Calu3 (cell line): ENCODE results near the gene SYNE1. TPM values are rescaled to one million over a fixed set of nuclear protein-coding genes. Genes with fewer than 3 reads are reported as not detected.

ENCODE experiments used
- BruUV-seq: library from RNA; stranded (reverse); fragments of 400-500 nt; replicated peaks from 2 replicates; lab custom pipeline; 2021; lab: Mats Ljungman, UMichigan
- CTCF ChIA-PET: fragments of 300-600 bp; sonication (Branson Sonifier 250); formaldehyde crosslinking; loops from one replicate; lab custom pipeline; 2022; ENCODE audit warnings: antibody characterized with exemption; lab: Charles Lee
- DNase-seq: peaks from one replicate; pipeline ENCODE4 v3.0.0; 2022
- H3K27ac Mint-ChIP-seq: one replicate; pipeline ENCODE4 v1.8.0; 2022; ENCODE audit warnings: mixed read lengths; ENCODE audit not compliant: unreplicated experiment
- H3K27me3 Mint-ChIP-seq: one replicate; pipeline ENCODE4 v1.8.0; 2022; ENCODE audit warnings: mixed read lengths; ENCODE audit not compliant: unreplicated experiment
- H3K36me3 Mint-ChIP-seq: one replicate; pipeline ENCODE4 v1.8.0; 2022; ENCODE audit warnings: mild to moderate bottlenecking, moderate library complexity, mixed read lengths; ENCODE audit not compliant: insufficient read depth, unreplicated experiment
- H3K4me1 Mint-ChIP-seq: one replicate; pipeline ENCODE4 v1.8.0; 2022; ENCODE audit warnings: mild to moderate bottlenecking, low read depth, mixed read lengths; ENCODE audit not compliant: unreplicated experiment
- H3K4me3 Mint-ChIP-seq: one replicate; pipeline ENCODE4 v1.8.0; 2022; ENCODE audit warnings: mild to moderate bottlenecking, low read depth, moderate library complexity, mixed read lengths; ENCODE audit not compliant: unreplicated experiment
- H3K9me3 Mint-ChIP-seq: one replicate; pipeline ENCODE4 v1.8.0; 2022; ENCODE audit warnings: low read depth, mixed read lengths; ENCODE audit not compliant: unreplicated experiment
- CTCF ChIP-seq: fragments of 200-600 bp; IDR thresholded peaks from one replicate; pipeline ENCODE4 v1.8.0; 2022; ENCODE audit warnings: antibody characterized with exemption; ENCODE audit not compliant: unreplicated experiment
- intact Hi-C: fragments of 100-400 bp; cut with micrococcal nuclease; formaldehyde crosslinking; loops from one replicate; pipeline ENCODE4 v1.10.0; 2022; ENCODE audit not compliant: unreplicated experiment
- total RNA-seq: library from RNA; stranded (reverse); gene quantifications from 2 replicates; pipeline ENCODE4 v1.2.3, GENCODE V29; 2022

The SYNE1 gene
- total RNA-seq, 1 experiment from 2014 or later = 28.1 TPM

GRCh38 chr6:152201120-152201519 lies 436.0 kb downstream of the SYNE1 start:
- CTCF ChIA-PET = no interaction called here
- Mint-ChIP-seq H3K27ac (no peak overlapping the region), H3K36me3 (peaks cover 1% of the 10 kb centered on the region), H3K27me3 (no peaks in the 10 kb centered on the region), H3K9me3 (no peaks in the 10 kb centered on the region), H3K4me3 (no peak overlapping the region), H3K4me1 (no peaks in the 10 kb centered on the region)
- TF ChIP-seq CTCF = no peak
- DNase-seq = no peak
- no TSS peak for BruUV-seq
- intact Hi-C loops = no loop called here

GRCh38 chr6:152195896-152196295 lies 441.3 kb downstream of the SYNE1 start:
- TF ChIP-seq CTCF = no peak
- CTCF ChIA-PET = no interaction called here
- Mint-ChIP-seq H3K4me3 (no peak overlapping the region), H3K9me3 (no peaks in the 10 kb centered on the region), H3K36me3 (peaks cover 5% of the 10 kb centered on the region), H3K4me1 (no peaks in the 10 kb centered on the region), H3K27me3 (no peaks in the 10 kb centered on the region), H3K27ac (no peak overlapping the region)
- DNase-seq = no peak
- BruUV-seq = no TSS peak
- intact Hi-C loops = no loop called here

GRCh38 chr6:152189736-152190135 lies 447.4 kb downstream of the SYNE1 start:
- Mint-ChIP-seq H3K9me3 (no peaks in the 10 kb centered on the region), H3K36me3 (no peaks in the 10 kb centered on the region), H3K27me3 (no peaks in the 10 kb centered on the region), H3K27ac (no peak overlapping the region), H3K4me1 (no peaks in the 10 kb centered on the region), H3K4me3 (no peak overlapping the region)
- TF ChIP-seq CTCF = no peak
- intact Hi-C loops = no loop called here
- no TSS peak for BruUV-seq
- CTCF ChIA-PET = no interaction called here
- no peak for DNase-seq

- BruUV-seq = no TSS peak
- no peak for DNase-seq
- Mint-ChIP-seq H3K4me1 (no peaks in the 10 kb centered on the region), H3K27me3 (no peaks in the 10 kb centered on the region), H3K27ac (no peak overlapping the region), H3K4me3 (no peak overlapping the region), H3K36me3 (no peaks in the 10 kb centered on the region), H3K9me3 (no peaks in the 10 kb centered on the region)
- intact Hi-C loops = no loop called here
- CTCF ChIA-PET = interaction anchor here (0.6 kb wide), 1 partner anchor 752 kb away, joined by 3 read pairs; no protein-coding TSS in a partner anchor
- no peak for TF ChIP-seq CTCF
These were observed 449.2 kb downstream of the SYNE1 start for GRCh38 chr6:152188011-152188410.
